HG02938 (cell line): ENCODE measurements around the gene PANX1.
"Not testable (repeated sequence)": the region's sequence is repeated elsewhere in the genome, so short reads cannot be mapped to it uniquely, and the experiment has no call there.

Experiments
- ATAC-seq: cut with Tn5 transposase; IDR thresholded peaks from one replicate; pipeline ENCODE4 v1.9.1; 2021; ENCODE audit warnings: mild to moderate bottlenecking, moderate library complexity; ENCODE audit not compliant: unreplicated experiment

The PANX1 gene

GRCh38 chr11:94148189-94148588 lies 19.5 kb downstream of the PANX1 start:
- ATAC-seq: no peak

- ATAC-seq: no peak
Observed at GRCh38 chr11:94149431-94150017, 20.9 kb downstream of the PANX1 start.

- no peak for ATAC-seq
Observed at GRCh38 chr11:94150056-94150455, 21.4 kb downstream of the PANX1 start.

GRCh38 chr11:94150704-94151685 lies 22.4 kb downstream of the PANX1 start:
- ATAC-seq: no peak

GRCh38 chr11:94151903-94152677 lies 23.4 kb downstream of the PANX1 start:
- peak; percentile 52 for ATAC-seq

GRCh38 chr11:94152678-94153065 lies 24.0 kb downstream of the PANX1 start:
- no peak for ATAC-seq

- ATAC-seq: no peak
Observed at GRCh38 chr11:94153320-94153719, 24.7 kb downstream of the PANX1 start.

- ATAC-seq: no peak
Observed at GRCh38 chr11:94154095-94154856, 25.6 kb downstream of the PANX1 start.

- not testable (repeated sequence) for ATAC-seq
Observed at GRCh38 chr11:94157339-94157738, 28.7 kb downstream of the PANX1 start.

GRCh38 chr11:94168882-94169281 lies 40.2 kb downstream of the PANX1 start:
- ATAC-seq: no peak

- no peak for ATAC-seq
Observed at GRCh38 chr11:94169516-94169915, 40.9 kb downstream of the PANX1 start.

GRCh38 chr11:94169930-94170545 lies 41.4 kb downstream of the PANX1 start:
- ATAC-seq: no peak

GRCh38 chr11:94170953-94171352 lies 42.3 kb downstream of the PANX1 start:
- no peak for ATAC-seq

GRCh38 chr11:94171693-94172440 lies 43.2 kb downstream of the PANX1 start:
- ATAC-seq: no peak

- no peak for ATAC-seq
Observed at GRCh38 chr11:94175535-94175934, 46.9 kb downstream of the PANX1 start.

- no peak for ATAC-seq
Observed at GRCh38 chr11:94178331-94178730, 49.7 kb downstream of the PANX1 start.

GRCh38 chr11:94179696-94180095 lies 51.1 kb downstream of the PANX1 start:
- ATAC-seq: no peak

- ATAC-seq: no peak
Observed at GRCh38 chr11:94181526-94181925, 52.9 kb downstream of the PANX1 start.

- no peak for ATAC-seq
Observed at GRCh38 chr11:94181943-94182342, 53.3 kb downstream of the PANX1 start.
